Hepatocyte (in vitro differentiated cells): ENCODE measurements around the gene GDPD2.

ENCODE experiments used
- CTCF ChIP-seq: fragments of 200-600 bp; sonication (generic); IDR thresholded peaks from 2 replicates; pipeline ENCODE4 v1.5.1; 2016; ENCODE audit warnings: antibody characterized with exemption, mild to moderate bottlenecking; ENCODE audit not compliant: poor library complexity
- EZH2 ChIP-seq: fragments of 200-600 bp; sonication (generic); IDR thresholded peaks from 2 replicates; pipeline ENCODE4 v1.6.1; 2016; ENCODE audit warnings: antibody characterized with exemption, mild to moderate bottlenecking, borderline replicate concordance
- EZH2phosphoT487 ChIP-seq: fragments of 200-600 bp; sonication (generic); IDR thresholded peaks from one replicate; pipeline ENCODE4 v1.6.1; 2018; ENCODE audit warnings: antibody characterized with exemption, mild to moderate bottlenecking, low read depth, moderate library complexity; ENCODE audit not compliant: unreplicated experiment, severe bottlenecking

GRCh38 chrX:70470850-70471289 lies 47.8 kb downstream of the GDPD2 start:
- no peak for TF ChIP-seq CTCF
- TF ChIP-seq EZH2 = no peak
- no peak for TF ChIP-seq EZH2phosphoT487
